NCI-H2081 treated with DMSO at 0.1 percent for 48 hours (cell line): ENCODE results near the gene FZR1.

Source experiments
- DNase-seq: peaks from one replicate; lab custom pipeline; 2025; lab: John Stamatoyannopoulos, UW

Gene FZR1

DNA sequence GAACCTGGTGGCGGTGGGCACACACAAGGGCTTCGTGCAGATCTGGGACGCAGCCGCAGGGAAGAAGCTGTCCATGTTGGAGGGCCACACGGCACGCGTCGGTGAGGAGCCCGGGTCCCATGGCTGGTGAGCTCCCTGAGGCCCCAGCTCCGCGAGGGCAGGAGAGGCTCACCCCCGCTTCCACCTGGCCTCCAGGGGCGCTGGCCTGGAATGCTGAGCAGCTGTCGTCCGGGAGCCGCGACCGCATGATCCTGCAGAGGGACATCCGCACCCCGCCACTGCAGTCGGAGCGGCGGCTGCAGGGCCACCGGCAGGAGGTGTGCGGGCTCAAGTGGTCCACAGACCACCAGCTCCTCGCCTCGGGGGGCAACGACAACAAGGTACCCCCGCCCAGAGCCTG, 25.6 kb downstream of the FZR1 start:
- no peak for DNase-seq

DNA sequence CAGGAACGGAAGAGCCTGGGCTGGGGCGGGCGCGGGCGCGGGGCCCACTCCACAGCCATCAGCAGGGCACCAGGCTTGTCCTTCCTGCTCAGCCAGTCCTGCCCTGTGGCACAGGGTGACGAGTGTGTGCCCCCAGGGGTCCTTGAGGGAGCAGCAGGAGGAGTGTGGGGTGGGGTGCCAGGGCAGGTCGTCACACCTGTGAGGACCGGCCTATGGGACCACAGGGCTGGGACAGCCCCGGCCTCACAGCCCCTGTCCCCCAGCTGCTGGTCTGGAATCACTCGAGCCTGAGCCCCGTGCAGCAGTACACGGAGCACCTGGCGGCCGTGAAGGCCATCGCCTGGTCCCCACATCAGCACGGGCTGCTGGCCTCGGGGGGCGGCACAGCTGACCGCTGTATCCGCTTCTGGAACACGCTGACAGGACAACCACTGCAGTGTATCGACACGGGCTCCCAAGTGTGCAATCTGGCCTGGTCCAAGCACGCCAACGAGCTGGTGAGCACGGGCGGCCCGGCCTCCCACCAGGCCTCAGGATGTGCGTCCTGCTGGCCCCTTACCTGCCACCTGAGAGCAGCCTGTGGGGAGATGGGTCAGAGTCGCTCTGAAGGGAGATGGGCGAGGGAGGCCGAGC, 26.2 kb downstream of the FZR1 start:
- no peak for DNase-seq

DNA sequence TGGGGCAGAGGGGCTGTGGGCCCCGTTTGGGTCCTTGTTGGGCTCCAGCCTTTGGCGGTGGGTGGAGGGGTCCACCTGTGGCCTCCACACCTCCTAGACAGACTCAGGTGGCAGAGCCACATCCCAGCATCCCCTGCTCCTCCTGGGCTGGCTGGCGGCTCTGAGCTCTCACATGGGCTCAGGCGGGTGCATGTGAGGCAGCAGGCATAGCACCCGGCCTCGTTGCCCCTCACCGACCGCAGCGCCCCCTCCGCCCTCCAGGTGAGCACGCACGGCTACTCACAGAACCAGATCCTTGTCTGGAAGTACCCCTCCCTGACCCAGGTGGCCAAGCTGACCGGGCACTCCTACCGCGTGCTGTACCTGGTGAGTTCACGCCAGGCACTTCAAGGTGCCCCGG, 26.9 kb downstream of the FZR1 start:
- DNase-seq: no peak

DNA sequence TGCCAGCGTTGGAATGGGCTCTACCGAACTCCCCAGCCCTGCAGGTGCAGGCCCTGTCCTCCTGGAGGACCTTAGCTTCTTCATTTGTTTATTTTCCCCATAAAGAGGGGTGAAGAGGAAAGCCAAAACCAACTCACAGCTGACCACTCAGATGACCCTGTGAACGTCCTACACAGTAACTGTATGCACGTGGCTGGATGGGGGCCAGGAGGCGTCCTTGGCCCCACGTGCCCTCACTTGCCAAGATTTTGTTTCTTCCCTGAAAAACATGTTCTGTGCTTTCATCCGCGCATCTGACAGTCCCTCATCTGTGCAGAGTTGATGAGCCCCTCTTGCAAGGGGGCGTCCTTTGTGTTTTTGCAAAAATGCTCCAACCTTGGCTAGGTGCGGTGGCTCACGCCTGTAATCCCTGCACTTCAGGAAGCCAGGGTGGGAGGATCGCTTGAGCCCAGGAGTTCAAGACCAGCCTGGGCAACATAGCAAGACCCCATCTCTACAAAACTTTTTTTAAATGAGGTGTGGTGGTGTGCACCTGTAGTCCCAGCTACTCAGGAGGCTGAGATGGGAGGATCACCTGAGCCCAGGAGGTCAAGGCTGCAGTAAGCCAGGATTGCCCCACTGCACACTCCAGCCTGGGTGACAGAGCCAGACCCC, 27.6 kb downstream of the FZR1 start:
- DNase-seq: no peak

DNA sequence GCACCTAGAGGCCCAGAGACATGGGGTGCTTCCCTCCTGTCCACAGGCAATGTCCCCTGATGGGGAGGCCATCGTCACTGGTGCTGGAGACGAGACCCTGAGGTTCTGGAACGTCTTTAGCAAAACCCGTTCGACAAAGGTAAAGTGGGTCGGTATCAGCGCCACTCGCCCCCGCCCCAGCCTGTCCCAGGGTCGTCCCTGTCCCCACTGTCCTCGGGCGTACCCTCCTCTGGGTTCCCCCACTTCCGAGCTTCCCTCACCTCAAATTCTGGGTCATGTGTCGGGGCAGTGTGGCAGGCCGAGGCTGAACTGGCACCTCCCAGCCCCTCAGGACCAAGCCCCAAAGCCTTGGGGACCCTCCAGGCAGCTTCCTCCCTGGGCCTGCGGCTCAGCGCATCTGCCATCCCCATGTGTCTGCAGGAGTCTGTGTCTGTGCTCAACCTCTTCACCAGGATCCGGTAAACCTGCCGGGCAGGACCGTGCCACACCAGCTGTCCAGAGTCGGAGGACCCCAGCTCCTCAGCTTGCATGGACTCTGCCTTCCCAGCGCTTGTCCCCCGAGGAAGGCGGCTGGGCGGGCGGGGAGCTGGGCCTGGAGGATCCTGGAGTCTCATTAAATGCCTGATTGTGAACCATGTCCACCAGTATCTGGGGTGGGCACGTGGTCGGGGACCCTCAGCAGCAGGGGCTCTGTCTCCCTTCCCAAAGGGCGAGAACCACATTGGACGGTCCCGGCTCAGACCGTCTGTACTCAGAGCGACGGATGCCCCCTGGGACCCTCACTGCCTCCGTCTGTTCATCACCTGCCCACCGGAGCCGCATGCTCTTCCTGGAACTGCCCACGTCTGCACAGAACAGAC, 28.5 kb downstream of the FZR1 start:
- no peak for DNase-seq

DNA sequence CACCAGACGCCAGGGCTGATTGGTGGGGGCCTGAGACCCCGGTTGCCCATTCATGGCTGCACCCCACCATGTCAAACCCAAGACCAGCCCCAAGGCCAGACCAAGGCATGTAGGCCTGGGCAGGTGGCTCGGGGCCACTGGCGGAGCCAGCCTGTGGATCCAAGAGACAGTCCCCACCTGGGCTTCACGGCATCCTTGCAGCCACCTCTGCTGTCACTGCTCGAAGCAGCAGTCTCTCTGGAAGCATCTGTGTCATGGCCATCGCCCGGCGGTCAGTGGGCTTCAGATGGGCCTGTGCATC, 29.1 kb downstream of the FZR1 start:
- no peak for DNase-seq

DNA sequence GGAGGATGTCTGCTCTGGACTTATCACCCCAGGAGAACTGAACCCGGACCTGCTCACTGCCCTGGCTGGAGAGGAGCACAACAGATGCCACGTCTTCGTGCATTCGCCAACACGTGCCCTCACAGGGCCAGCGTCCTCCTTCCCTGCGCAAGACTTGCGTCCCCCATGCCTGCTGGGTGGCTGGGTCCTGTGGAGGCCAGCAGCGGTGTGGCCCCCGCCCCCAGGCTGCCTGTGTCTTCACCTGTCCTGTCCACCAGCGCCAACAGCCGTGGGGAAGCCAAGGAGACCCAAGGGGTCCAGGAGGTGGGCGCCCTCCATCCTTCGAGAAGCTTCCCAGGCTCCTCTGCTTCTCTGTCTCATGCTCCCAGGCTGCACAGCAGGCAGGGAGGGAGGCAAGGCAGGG, 29.5 kb downstream of the FZR1 start:
- DNase-seq: no peak

DNA sequence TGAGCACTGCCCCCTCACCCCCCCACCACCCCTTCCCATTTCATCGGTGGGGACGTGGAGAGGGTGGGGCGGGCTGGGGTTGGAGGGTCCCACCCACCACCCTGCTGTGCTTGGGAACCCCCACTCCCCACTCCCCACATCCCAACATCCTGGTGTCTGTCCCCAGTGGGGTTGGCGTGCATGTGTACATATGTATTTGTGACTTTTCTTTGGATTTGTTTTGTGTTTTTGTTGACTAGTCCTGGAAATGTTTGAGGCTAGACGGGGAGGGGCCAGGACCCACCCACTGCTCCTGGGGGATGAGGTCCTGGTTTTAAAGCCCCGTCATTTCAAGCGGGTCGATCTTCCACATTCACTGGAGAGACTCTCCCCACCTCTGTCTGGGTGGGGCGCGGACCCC, 29.9 kb downstream of the FZR1 start:
- DNase-seq: no peak

DNA sequence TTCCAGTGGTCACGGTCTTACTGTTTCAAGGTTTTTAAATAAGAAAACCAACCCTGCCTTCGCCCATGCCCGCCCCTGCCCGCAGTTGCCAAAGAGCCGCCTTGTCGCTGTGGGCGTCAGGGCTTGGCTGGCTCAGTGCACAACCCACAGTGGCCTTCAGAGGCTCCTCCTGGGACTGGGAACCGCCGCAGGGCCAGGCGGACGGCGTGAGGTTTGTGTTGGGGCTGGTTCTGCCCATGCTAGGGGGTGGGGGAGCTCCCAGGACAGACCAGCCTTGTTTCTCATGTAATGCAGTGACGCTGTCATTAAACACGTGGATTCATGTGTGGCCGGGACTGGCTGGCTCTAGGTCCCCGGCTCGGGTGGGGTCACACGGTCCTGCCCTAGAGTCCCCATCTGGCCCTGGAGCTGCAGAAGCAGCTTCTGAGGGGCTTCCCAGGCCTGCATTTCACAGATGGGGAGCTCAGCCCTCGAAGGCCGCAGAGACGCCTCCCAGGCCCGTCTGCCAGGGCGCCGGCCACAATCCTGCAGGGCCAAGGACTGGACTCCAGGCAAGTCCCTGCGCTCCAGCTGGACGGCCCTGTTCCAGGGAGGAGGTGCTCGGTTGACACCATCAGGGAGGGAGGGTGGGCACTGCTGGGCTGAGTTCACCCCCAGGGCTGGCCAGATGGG, 30.5 kb downstream of the FZR1 start:
- DNase-seq: no peak

DNA sequence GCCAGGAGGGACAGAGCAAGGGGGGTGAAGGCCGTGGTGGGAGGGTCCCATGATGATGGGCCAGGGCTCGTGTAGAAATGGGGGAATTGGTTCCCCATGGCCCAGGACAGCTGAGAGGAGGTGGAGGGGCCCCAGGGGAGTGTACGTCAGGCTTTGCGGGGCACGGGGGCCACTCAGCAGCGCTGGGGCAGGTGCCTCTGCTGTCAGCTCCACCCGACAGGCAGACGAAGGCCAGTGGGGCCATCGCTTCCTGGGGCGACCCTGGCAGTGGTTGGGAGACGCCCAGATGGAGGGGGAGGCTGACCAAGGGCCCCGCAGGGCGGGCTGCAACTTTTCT, 31.0 kb downstream of the FZR1 start:
- DNase-seq: no peak

DNA sequence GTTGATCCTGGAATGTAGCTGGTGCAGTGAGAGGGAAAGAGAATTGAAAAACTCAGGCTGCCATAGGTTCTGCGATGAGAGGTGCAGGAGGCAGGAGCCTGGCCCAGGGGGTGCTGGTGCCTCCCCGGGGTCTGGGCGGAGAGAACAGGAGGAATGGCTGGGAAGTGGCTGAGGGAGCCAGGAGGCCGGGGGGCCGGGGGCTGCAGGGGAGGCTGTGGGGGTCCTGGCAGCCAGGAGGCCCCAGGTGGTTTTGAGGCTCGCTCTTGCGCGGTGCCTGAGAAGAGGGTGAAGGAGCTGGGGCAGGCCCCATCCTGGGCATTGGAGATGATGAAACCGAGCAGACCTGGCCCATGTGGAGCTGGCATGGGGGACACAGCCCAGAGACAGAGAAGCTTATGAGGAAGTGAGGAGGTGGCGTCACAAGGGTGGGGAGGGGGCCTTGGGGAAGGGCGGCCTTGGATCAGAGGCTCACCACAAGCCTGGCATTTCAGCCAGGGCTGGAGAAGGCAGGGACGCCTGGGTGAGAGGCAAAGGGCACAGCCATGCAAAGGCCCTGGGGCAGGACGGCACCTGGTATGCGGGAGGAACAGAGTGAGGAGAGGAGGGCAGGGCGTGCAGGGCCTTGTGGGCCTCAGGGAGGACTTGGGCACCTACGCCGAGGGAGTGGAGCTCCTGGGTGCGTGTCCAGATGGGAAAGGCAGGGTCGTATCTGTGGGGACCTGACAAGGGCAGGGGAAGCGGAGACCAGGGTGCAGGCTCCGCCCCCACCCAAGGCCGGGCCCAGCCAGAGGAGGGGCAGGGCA, 31.5 kb downstream of the FZR1 start:
- DNase-seq: no peak

DNA sequence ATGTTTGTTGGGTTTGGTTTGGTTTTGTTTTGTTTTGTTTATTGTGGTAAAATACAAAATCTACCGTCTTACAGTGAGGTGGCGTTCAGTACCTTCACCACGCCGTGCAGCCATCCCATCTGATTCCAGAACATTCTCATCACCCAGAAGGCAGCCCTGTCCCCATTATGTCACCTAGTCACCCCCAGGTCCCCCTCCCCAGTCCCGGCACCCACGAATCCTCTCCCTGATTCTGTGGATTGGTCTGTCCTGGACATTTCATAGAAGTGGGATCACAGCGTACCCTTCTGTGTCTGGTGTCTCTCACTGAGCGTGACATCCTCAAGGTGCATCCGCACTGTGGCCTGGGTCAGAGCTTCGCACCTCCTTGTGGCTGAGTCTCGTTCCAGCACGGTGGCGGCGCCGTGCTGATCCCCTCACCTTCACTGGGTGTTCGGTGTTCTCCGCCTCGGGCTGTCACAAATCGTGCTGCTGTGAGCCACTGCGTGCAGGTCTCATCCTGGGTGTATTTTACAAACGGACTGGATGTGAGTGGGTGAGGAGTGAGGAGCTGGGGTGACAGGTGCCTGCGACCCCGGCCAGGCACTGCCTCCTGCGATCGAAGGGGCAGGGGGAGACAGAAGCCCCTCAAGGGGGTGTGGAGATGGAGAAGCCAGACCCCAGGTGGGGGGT, 32.3 kb downstream of the FZR1 start:
- no peak for DNase-seq

DNA sequence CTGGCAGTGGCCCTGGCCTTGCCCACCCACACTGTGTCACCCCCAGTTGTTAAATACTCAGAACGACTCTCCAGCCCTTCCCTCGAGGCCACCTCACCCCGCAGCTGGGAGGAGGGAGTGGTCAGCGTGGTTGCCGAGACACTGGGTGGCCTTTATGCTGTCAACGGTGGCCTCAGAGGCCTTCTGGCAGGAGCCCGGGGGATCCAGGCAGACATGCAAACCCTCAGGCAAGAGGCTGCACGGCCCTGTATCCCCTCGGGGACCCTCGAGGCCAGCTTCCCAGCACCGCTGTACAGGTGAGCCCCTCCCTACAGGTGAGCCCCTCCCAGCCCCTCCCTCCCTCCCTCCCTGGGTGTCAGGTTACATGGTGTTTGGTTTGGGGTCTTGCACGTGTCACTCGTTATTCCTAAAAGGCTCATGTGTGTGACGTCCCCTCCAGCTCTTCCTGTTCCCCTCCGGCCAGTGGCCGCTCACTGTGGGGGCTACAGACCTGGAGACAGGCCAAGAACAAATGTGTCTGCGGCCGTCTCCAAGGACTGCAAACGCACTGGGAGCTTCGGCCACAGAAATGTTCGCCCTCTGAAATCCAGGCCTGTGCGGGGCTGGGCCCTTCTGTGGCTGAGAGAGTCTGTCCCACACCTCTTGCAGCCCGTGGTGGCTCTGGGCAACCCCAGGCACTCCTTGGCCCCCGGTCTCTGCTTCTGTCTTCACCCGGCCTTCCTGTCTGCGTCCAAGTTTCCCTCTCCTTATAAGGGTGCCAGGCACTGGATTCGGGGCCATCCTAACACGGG, 33.0 kb downstream of the FZR1 start, which contains the start of gene TEKTIP1:
TEKTIP1 (plus strand) TSS at position 210 of the 791 bp plus-strand sequence; CDS start at position 214, 4 bp downstream.
- DNase-seq: no peak

DNA sequence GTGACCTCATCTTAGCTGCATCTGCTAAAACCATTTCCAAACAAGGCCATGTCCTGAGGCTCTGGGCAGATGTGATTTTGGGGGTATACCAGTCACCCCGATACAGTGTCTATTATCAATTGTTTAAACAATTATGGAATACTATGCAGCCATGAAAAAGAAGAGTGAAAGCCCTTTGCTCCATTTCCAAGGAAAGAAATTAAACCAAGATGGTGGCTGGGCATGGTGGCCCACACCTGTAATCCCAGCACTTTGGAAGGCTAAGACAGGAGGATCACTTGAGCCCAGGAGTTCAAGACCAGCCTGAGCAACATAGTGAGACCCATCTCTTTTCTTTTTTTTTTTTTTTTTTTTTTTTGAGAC, 33.6 kb downstream of the FZR1 start:
- DNase-seq: no peak

DNA sequence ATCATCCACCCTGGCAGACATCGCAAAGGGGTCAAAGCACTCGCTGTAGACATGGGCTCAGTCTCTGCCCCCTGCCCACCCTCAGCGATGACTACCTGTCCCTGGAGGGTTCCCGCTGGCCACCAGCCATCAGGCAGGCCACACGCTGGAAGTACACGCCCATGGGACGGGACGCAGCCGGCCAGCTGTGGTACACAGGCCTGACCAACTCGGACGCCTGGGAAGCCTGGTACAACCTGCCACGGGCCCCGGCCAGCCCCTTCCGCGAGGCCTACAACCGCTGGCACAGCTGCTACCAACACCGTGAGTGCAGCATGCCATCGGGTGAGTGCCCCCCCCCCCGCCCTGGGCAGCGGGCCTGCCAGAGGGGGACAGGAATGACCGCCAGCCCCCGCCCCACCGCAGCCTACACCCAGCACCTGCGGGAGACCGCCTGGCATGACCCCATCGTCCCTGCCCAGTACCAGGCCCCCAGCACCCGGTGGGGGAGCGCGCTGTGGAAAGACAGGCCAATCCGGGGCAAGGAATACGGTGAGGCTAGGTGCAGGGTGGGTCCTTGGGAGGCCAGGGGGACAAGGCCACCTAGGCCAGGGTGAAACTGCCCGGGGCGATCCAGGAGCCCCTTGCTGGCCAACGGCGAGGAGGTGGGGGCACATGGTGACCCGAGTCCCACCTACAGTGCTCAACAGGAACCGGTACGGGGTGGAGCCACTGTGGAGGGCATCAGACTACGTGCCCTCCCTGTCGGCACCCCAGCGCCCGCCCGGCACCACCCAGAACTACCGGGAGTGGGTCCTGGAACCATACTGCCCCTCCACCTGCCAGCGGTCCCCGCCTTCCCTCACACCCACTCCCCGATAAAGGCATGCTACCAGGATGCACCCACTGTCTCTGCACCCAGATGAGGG, 37.3 kb downstream of the FZR1 start:
- DNase-seq: no peak

DNA sequence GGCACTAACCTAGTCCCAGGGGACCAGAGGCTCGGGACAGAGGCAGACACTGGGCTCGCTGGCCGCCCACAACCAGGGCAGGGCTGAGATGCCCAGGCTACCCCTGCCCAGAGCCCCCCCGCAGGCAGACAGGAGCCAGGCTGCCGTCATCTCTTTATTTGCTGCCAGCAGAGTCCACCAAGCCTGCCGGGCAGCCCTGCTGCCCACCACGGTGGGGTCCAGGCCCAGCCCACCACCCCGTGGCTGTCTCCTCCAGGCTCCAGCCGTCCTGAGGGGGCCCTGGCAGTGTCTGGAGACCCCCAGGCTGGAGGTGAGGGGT, 37.9 kb downstream of the FZR1 start:
- DNase-seq: no peak

DNA sequence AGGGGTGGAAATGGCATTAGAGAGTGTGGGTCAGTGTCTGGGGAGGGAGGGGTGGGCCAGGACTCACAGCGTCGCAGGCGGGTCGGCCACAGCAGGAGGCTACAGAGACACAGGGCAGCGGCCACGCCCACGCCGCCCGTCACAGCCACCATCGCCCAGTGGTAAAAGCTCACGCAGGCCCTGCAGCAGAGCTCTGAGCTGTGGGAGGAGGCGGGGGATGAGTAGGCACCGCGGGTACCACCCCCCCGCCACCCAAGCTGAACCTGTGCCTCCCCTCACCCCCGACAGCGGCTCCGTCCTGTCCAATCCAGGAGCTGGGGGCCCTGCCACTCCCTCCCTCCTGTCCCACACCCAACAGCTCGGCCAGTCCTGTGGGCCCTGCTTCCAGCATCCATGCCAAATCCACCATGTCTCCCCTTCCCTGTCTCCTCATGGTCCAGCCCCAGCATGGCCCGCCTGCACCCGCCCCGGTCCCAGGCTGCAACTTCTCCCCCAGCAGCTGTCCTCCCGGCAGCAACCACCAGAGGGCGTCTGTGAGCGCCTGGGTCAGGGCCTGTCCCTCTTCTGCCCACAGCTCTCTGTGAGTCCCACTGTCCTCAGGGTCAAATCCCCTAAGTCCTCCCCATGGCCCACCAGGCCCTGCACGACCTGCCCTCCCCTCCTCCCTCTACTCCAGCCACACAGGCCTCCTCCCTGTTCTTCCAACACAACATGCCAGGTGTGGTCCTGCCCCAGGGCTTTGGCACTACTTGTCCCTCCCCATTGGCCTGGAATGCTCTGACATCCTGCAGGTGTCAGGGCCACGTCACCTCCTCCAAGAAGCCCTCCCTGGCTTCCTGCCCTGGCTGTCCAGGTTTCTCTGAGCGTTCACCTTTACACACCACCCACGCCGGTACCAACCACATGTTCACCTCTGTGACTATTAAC, 38.9 kb downstream of the FZR1 start:
- DNase-seq: no peak

DNA sequence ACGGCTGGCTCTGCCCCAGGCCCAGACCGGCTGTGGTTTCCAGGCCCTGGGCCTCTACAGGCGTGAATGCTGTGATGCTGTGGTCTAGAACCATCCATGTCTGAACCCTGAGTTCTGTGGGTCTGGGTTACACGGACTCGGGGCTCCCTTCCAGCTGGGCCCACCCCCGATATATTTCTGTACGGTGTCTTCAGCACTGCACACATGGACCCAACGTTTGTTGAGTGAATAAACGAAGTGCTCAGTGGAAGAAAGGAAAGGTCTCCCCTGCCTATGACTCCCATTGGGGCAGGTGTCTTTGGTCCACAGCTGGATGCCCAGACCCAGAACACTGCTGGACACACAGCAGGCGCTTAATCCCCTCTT, 39.5 kb downstream of the FZR1 start:
- no peak for DNase-seq

DNA sequence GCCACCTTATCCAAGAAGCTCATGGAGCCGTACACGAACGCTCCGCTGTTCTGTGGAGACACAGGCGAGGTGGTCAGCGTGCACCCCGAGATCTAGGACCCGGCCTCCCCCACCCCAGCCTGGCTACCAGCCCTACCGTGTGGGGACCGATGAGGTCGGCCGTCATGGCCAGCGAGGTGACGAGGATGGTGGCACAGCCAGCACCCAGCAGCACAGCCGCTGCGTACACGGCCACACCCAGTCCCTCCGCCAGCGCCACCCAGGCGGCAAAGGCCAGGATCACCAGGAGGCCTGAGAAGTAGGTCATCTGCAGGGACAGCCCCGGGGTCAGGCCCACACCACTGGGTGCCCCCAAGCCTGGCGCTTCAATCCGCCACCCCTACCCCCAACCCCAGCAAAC, 40.0 kb downstream of the FZR1 start:
- DNase-seq: no peak
